Fibroblast of skin of left quadriceps (primary cell): ENCODE measurements around the gene ZNF10.

Experiments
- DNase-seq, 2 experiments: peaks; one replicate each; pipeline ENCODE4 v3.0.0-alpha.2; 2013; ENCODE audit warnings: low read depth in 2 of 2

Gene ZNF10

DNA sequence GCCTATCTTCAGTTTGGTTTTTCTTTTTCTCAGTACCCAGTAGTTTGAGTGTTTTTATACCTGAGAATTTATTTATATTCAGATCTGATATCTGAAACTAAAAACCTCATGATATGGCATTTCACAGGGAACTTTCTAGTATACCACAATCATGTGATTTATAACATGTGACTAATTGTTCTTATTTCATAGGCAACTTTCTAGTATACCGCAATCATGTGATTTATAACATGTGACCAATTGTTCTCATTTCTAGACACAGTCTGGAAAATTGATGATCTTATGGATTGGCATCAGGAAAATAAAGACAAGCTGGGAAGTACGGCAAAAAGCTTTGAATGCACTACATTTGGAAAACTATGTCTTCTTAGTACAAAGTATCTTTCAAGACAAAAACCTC, 71.5 kb downstream of the ZNF10 start:
- DNase-seq, result no peak

DNA sequence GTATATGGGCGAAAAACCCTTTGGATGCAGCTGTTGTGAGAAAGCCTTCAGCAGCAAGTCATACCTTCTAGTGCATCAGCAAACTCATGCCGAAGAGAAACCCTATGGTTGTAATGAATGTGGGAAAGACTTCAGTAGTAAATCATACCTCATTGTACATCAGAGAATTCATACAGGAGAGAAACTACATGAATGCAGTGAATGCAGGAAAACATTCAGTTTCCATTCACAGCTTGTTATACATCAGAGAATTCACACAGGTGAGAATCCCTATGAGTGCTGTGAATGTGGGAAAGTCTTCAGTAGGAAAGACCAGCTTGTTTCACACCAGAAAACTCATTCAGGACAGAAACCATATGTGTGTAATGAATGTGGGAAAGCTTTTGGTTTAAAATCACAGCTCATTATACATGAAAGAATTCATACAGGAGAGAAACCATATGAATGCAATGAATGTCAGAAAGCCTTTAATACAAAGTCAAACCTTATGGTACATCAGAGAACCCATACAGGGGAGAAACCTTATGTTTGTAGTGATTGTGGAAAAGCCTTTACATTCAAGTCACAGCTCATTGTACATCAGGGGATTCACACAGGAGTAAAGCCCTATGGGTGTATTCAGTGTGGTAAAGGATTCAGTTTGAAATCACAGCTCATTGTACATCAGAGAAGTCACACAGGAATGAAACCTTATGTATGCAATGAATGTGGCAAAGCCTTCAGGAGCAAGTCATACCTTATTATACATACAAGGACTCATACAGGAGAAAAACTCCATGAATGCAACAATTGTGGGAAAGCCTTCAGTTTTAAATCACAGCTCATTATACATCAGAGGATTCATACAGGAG, 72.3 kb downstream of the ZNF10 start:
- no peak for DNase-seq

DNA sequence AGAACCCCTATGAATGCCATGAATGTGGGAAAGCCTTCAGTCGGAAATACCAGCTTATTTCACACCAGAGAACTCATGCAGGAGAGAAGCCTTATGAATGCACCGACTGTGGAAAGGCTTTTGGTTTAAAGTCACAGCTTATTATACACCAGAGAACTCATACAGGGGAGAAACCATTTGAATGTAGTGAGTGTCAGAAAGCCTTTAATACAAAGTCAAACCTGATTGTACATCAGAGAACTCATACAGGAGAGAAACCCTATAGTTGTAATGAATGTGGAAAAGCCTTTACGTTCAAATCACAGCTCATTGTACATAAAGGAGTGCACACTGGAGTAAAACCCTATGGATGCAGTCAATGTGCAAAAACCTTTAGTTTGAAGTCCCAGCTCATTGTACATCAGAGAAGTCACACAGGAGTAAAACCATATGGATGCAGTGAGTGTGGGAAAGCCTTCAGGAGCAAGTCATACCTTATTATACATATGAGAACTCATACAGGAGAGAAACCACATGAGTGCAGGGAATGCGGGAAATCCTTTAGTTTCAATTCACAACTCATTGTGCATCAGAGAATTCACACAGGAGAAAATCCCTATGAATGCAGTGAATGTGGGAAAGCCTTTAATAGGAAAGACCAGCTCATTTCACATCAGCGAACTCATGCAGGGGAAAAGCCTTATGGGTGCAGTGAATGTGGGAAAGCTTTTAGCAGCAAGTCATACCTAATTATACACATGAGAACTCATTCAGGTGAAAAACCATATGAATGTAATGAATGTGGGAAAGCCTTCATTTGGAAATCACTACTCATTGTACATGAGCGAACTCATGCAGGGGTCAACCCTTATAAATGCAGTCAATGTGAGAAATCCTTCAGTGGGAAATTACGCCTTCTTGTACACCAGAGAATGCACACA, 73.2 kb downstream of the ZNF10 start:
- no peak for DNase-seq

DNA sequence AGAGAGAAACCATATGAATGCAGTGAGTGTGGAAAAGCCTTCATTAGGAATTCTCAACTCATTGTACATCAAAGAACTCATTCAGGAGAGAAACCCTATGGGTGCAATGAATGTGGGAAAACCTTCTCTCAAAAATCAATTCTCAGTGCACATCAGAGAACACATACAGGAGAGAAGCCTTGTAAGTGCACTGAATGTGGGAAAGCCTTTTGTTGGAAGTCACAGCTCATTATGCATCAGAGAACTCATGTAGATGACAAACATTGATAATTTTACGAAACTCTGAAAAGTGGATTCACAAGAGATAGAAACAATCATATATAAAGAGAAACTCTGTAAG, 73.8 kb downstream of the ZNF10 start:
- no peak for DNase-seq

DNA sequence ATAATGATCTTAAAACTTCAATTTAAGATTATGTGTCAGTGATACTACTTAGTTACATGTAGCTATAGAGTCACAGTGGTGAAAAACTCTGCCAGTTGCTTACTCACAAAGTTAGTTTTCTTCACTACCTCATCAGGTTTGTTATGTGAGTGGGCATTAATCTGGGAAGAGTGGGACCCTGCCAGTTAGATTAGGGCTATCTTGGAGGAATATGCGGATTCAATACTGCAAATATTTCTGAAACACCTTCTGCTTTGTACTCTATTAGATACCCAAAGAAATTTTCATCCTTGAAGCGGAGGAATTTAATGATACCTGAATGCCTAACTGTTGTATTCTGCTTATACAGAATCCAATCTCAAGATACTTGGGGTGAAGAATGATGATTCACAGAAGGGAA, 76.0 kb downstream of the ZNF10 start:
- no peak for DNase-seq
